Endothelial cell of umbilical vein (primary cell): ENCODE measurements around the gene NCOA5.

Source experiments
- CTCF ChIP-seq, 2 donors: IDR thresholded peaks; 1 replicate in 1 of 2; 2 replicates in 1 of 2; pipeline ENCODE4 v1.5.1; 2011; ENCODE audit warnings: low read length in 2 of 2, mild to moderate bottlenecking in 2 of 2, moderate library complexity in 2 of 2, control low read depth in 1 of 2, inconsistent platforms in 1 of 2, low read depth in 1 of 2; ENCODE audit not compliant: insufficient read depth in 1 of 2; ENCODE audit errors: extremely low read depth in 1 of 2
- EZH2 ChIP-seq: IDR thresholded peaks from 2 replicates; pipeline ENCODE4 v1.6.1; 2012; ENCODE audit warnings: borderline replicate concordance, low read depth, mild to moderate bottlenecking, moderate library complexity, low read length, inconsistent platforms; ENCODE audit not compliant: severe bottlenecking
- GATA2 ChIP-seq: IDR thresholded peaks from 2 replicates; pipeline ENCODE4 v1.7.0; 2011; ENCODE audit warnings: low read depth, mild to moderate bottlenecking, moderate library complexity, mixed read lengths, low read length; ENCODE audit not compliant: insufficient read length, insufficient read depth
- POLR2AphosphoS5 ChIP-seq: IDR thresholded peaks from 2 replicates; pipeline ENCODE4 v1.6.1; 2012; ENCODE audit warnings: low read depth, mild to moderate bottlenecking, control low read depth, low read length, moderate library complexity; ENCODE audit not compliant: insufficient read depth
- TF ChIP-seq, protein P1 (sequence below): IDR thresholded peaks from 2 replicates; pipeline ENCODE4 v1.6.1; 2011; ENCODE audit not compliant: insufficient read depth, insufficient read length

DNA sequence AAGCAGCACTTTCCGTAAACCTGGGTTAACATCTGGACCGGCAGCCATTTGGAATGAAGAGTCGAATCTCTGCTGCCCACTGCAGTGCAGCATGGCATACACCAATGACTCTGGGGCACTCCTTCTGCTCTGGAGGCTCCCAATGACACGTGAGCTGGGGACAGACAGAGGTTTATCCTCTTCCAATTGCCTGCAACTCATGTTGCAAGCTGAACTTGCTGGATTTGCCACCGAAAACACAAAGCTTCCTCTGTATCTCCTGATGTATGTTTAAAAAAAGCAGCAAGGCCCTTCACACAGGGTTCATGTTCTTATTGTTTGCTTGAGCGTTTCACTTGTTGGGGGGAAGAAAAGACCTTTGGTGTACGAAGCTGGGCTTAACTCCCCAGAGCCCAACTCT is 10.8 kb downstream of the NCOA5 start:
- TF ChIP-seq CTCF (IDR thresholded peaks at IDR 0.05; ENCODE audit: extremely low read depth in 1 of 2, insufficient read depth in 1 of 2, low read depth in 1 of 2, low read length in 2 of 2) (no peak), EZH2 (no peak), POLR2AphosphoS5 (no peak), GATA2 (no peak)
- TF ChIP-seq, protein P1, sequence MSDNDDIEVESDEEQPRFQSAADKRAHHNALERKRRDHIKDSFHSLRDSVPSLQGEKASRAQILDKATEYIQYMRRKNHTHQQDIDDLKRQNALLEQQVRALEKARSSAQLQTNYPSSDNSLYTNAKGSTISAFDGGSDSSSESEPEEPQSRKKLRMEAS, result no peak
